ENCODE results near the gene PLA2G12A.

DNA sequence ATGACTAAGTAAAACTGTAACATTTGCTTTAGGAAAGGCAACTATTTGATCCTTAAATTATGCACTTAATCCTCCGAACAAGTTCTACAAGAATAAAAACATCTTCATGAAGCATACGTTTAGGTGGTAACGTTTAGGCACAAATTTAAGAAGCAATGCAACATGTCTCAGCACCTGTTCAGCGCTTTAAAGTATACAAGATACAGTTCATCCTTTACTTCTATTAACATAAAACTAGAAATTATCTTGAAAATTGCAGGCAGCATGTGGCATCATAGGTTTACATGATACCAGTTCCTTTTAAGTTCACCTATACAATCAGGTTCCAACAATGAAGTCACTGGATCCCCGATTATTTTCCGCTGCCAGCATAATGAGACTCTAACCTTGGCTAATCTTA lies 1.5 kb downstream of the PLA2G12A start:
- TF ChIP-seq, protein P1, sequence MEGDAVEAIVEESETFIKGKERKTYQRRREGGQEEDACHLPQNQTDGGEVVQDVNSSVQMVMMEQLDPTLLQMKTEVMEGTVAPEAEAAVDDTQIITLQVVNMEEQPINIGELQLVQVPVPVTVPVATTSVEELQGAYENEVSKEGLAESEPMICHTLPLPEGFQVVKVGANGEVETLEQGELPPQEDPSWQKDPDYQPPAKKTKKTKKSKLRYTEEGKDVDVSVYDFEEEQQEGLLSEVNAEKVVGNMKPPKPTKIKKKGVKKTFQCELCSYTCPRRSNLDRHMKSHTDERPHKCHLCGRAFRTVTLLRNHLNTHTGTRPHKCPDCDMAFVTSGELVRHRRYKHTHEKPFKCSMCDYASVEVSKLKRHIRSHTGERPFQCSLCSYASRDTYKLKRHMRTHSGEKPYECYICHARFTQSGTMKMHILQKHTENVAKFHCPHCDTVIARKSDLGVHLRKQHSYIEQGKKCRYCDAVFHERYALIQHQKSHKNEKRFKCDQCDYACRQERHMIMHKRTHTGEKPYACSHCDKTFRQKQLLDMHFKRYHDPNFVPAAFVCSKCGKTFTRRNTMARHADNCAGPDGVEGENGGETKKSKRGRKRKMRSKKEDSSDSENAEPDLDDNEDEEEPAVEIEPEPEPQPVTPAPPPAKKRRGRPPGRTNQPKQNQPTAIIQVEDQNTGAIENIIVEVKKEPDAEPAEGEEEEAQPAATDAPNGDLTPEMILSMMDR (IDR thresholded peaks at IDR 0.05), result no peak
- TF ChIP-seq EP300 (IDR thresholded peaks at IDR 0.05) (no peak), POLR2A (IDR thresholded peaks at IDR 0.05) (no peak)
